GM12892 (cell line): ENCODE data around the gene ABCA8.

Experiments
- POLR2A ChIP-seq: IDR thresholded peaks from 2 replicates; pipeline ENCODE4 v1.6.1; 2011; ENCODE audit warnings: low read depth, low read length, control low read depth
- POLR2AphosphoS5 ChIP-seq: IDR thresholded peaks from 2 replicates; pipeline ENCODE4 v1.6.1; 2011; ENCODE audit warnings: low read depth, low read length, control low read depth

DNA sequence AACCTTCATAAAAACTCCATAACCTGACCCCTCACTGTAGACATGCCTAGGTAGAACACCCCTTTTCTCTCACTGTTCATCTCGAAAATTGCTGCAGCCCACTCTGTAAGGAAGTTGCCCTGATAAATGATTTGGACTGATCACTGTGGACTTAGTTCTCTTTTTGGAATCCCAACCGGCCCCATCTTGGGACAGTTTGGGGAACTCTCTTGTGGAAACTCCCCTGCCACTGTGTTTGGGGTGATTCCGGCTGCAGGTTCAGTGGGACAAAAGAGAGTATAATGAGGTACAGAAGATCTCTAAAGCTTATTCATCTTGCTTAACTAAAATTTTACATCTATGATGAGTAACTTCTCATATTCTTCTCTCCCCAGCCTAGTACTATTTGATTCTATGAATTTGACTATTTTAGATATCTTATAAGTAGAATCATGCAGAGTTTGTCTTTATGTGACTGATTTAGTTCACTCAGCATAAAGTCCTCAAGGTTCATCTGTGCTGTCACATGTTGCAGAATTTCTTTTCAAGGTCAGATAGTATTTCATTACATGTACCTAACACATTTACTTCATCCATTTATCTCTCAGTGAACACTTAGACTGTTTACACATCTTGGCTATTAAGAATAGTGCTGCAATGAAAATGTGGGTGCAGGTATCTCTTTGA, 84.9 kb downstream of the ABCA8 start:
- TF ChIP-seq POLR2A: no peak
- TF ChIP-seq POLR2AphosphoS5: no peak
